GM06990 (cell line): ENCODE measurements around the gene HSD11B1.

Source experiments
- DNase-seq: peaks from one replicate; pipeline ENCODE4 v3.0.0-alpha.2; 2011; ENCODE audit not compliant: insufficient read length; ENCODE audit errors: extremely low read depth
- H3K27me3 ChIP-seq: replicated peaks from 2 replicates; pipeline ENCODE4 v1.6.0; 2011; ENCODE audit warnings: low read length; ENCODE audit not compliant: control insufficient read depth, insufficient read depth
- H3K36me3 ChIP-seq: 2 replicates; pipeline ENCODE4 v1.5.1; 2011; ENCODE audit warnings: low read length; ENCODE audit not compliant: control insufficient read depth, insufficient read depth
- H3K4me3 ChIP-seq: replicated peaks from 2 replicates; pipeline ENCODE4 v1.5.1; 2011; ENCODE audit warnings: low read depth, mild to moderate bottlenecking, control low read depth, low read length
- CTCF ChIP-seq: IDR thresholded peaks from 2 replicates; pipeline ENCODE4 v1.5.1; 2011; ENCODE audit warnings: low read length, control low read depth, mild to moderate bottlenecking, inconsistent platforms; ENCODE audit not compliant: insufficient read depth, poor library complexity, severe bottlenecking

Gene HSD11B1

GRCh38 chr1:209759829-209760359 is 55.2 kb downstream of the HSD11B1 start:
- Histone ChIP-seq H3K36me3 (peaks cover 27% of the 10 kb centered on the region), H3K4me3 (no peak overlapping the region), H3K27me3 (no peaks in the 10 kb centered on the region)
- no peak for DNase-seq
- TF ChIP-seq CTCF = no peak

GRCh38 chr1:209761011-209761635 is 56.5 kb downstream of the HSD11B1 start:
- Histone ChIP-seq H3K36me3 (peaks cover 27% of the 10 kb centered on the region), H3K4me3 (no peak overlapping the region), H3K27me3 (no peaks in the 10 kb centered on the region)
- no peak for DNase-seq
- no peak for TF ChIP-seq CTCF

GRCh38 chr1:209766051-209766450 is 61.4 kb downstream of the HSD11B1 start:
- DNase-seq = no peak
- TF ChIP-seq CTCF = no peak
- H3K4me3 ChIP-seq = no peak overlapping the region
- H3K27me3 ChIP-seq = no peaks in the 10 kb centered on the region
- H3K36me3 ChIP-seq = peaks cover 15% of the 10 kb centered on the region

- H3K27me3 ChIP-seq = no peaks in the 10 kb centered on the region
- no peak for TF ChIP-seq CTCF
- H3K4me3 ChIP-seq = no peak overlapping the region
- H3K36me3 ChIP-seq = peaks cover 12% of the 10 kb centered on the region
- no peak for DNase-seq
Observed at GRCh38 chr1:209767096-209767495, 62.5 kb downstream of the HSD11B1 start.

- Histone ChIP-seq H3K4me3 (peak overlapping the region; percentile 66), H3K27me3 (no peaks in the 10 kb centered on the region), H3K36me3 (peaks cover 7% of the 10 kb centered on the region)
- DNase-seq = no peak
- no peak for TF ChIP-seq CTCF
Observed at GRCh38 chr1:209767706-209768105, 63.1 kb downstream of the HSD11B1 start.

DNA sequence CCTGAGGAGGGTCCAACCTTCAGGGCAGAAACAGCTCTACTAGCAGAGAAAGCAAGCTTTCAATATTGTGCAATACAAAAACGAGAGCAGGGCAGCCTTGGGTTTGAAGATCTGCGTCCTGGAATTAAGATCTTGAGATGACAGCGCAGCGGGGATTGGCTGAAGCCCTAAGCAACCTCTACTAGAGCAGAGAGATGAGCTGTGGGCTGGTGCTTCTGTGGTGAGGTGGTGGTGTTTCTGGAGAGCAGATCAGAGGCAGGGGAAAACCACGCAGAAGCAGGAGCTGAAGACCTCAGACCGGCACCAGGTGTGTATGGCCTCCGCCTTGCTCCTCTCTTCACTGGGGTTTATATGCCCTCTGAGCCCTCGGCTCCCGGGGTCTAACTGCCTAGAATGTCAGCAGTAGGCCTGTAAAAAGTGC is 63.7 kb downstream of the HSD11B1 start:
- no peak for TF ChIP-seq CTCF
- Histone ChIP-seq H3K36me3 (peaks cover 3% of the 10 kb centered on the region), H3K4me3 (peak overlapping the region; percentile 66), H3K27me3 (no peaks in the 10 kb centered on the region)
- peak; percentile 73 for DNase-seq
